NCI-H2107 treated with DMSO at 0.1 percent for 48 hours (cell line): ENCODE measurements around the gene SLMAP.
"Not testable (repeated sequence)": the region's sequence is repeated elsewhere in the genome, so short reads cannot be mapped to it uniquely, and the experiment has no call there.

Experiments
- DNase-seq: peaks from one replicate; lab custom pipeline; 2025; ENCODE audit not compliant: unreplicated experiment; lab: John Stamatoyannopoulos, UW

The SLMAP gene

GRCh38 chr3:57793737-57794187, 37.7 kb downstream of the SLMAP start:
- no peak for DNase-seq

- no peak for DNase-seq
These were observed 38.4 kb downstream of the SLMAP start for GRCh38 chr3:57794501-57794900.

DNA sequence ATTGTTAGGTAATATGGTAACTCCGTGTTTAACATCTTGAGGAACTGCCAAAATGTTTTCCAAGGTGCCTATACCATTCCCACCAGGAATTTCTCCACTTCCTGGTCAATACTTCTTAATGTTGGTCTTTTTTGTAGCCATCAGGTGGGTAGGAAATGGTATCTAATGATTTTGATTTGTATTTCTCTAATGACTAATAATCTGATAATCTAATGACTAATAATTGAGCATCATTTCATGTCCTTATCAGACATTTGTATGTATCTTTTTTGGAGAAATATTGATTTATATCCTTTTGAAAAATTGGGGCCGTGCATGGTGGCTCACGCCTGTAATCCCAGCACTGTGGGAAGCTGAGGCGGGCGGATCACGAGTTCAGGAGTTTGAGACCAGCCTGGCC, 38.8 kb downstream of the SLMAP start:
- no peak for DNase-seq

DNA sequence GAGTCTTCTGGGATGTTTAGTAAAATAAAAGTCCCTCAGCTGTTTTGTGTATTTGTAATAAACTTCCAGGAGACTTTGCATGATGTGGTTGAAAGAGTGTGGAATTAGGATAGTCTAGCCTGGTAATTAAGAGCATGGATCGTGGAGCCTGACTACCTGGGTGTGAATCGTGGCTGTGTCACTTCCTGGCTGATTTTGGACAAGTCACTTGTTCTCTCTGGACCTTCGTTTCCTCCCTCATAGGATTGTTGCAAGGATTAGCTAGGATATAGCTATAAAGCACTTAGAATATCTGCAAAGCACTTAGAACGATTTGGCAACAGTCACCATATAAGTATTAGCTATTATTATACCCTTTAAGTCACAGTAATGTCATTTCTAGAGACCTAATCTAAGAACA, 40.2 kb downstream of the SLMAP start:
- DNase-seq: no peak

DNA sequence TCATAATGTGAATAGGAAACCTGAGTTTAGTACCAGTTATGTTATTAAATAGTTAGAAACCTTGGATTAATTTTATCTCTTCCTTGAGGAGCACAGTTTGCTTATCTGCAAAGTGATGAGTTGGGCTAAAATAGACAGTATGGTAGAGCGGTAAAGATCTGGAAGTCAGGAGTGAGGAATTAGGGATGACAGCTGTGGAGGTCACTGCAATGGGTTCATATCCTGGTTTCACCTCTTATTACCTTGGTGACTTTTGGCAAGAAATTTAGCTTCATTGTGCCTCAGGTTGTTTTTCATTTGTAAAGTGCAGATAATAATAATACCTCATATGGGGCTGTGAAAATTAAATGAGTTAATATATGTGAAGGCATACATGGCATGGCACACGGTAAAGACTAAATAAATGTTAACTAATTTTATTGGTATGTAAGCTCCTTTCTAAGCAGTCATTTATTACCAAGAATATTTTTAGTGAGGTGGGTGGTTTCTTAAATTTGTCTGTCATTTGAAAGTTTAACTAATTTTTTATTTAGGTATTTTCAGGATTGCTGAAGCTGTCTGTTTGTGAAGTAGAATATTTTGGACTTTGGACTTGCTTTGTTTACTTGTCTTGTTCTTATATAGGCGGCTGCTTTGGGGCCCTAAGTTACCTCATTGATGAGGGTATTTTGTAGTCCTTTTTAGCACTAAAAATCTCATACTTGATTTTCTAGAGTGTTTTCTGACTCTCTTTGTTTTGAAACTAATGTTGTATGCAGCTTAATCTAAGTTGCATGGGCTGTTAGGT, 41.8 kb downstream of the SLMAP start:
- no peak for DNase-seq

DNA sequence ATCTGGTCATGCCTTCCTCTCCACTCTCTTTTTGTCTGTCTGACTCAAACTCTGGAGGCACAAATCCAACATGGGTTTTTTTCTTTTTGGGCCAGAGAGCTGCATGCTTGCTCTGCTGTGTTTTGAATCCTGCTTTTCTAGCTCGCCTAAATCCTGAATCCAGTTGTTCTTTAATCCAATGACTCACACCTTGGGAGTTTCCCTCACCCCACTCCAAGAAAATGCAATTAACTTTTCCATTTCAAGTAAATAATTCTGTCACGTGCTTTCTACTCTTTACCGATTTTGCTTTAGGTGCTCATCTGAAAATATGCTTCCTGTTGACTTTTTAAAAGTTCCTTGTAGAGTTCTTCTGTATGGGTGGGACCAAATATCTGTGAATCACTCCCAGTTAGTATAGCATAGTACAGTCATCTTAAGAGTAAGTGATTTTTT, 47.6 kb downstream of the SLMAP start:
- no peak for DNase-seq

- DNase-seq: no peak
These were observed 49.2 kb downstream of the SLMAP start for GRCh38 chr3:57805266-57805665.

DNA sequence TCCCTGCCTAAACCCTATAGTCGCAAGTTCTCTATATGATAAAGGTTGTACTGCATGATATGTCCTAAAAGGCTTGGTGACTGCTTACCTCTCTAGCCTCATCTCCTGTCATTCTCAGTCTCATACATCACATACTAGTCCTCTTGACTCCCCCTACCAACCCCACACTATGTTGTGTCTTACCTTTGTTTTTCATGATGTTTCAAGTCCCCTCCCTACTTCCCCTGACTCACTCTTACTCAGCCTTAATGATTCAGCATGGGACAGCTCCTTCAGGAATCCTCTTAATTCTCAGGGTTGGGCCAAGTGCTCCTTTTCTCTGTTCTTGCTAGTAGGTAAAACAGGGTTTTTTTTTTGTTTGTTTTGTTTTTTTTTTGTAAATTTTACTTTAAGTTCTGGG, 49.6 kb downstream of the SLMAP start:
- DNase-seq: no peak

DNA sequence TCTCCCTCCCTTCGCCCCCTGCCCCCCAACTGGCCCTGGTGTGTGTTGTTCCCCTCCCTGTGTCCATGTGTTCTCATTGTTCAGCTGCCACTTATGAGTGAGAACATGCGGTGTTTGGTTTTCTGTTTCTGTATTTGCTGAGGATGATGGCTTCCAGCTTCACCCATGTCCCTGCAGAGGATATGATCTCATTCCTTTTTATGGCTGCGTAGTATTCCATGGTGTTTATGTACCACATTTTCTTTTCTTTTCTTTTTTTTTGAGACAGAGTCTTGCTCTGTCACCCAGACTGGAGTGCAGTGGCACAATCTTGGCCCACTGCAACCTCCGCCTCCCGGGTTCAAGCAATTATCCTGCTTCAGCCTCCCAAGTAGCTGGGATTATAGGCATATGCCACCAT, 50.1 kb downstream of the SLMAP start:
- not testable (repeated sequence) for DNase-seq

DNA sequence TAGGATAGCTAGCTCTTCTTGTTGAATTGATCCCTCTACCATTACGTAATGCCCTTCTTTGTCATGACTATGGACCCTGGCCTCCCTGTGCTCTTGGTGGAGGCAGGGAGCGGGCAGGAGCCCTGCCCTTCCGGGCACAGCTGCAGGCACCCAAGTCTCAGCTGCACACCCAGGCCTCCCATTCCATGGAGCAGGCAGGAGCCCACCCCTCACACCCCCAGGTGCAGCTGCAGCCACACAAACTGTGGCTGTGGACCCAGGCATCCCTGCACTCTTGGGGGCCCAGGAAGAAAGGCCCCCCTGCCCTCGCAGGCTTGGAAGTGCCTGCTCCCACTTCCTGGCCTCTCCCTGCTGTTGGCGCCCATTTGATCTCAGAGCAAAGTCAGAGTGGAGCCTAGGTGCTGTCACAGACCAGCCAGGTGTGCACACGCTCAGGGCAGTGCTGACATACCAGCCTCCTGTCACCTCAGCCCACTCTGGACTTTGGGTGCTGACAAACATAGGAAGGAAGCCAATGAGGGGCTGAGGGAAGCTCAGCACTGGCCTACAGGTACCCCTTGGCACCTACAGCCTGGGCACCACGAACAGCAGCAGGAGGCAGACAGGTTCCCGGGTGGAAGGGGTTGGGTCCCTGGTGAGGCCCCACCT, 53.0 kb downstream of the SLMAP start:
- DNase-seq: no peak

DNA sequence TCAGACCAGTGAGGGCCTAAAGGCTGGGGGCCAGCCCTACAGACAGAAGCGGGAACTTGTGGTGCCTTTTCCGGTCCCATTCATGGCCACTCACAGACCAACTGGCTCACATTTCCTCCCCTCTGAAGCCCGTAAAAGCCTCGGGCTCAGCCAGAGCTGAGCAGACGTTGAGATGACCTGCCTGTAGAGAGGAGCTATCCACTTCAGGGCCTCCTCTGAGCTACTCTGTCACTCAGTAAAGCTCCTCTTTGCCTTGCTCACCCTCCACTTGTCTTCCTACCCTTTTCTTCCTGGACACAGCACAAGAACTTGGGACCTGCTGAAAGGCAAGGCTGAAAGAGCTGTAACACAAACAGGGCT, 53.5 kb downstream of the SLMAP start:
- no peak for DNase-seq

DNA sequence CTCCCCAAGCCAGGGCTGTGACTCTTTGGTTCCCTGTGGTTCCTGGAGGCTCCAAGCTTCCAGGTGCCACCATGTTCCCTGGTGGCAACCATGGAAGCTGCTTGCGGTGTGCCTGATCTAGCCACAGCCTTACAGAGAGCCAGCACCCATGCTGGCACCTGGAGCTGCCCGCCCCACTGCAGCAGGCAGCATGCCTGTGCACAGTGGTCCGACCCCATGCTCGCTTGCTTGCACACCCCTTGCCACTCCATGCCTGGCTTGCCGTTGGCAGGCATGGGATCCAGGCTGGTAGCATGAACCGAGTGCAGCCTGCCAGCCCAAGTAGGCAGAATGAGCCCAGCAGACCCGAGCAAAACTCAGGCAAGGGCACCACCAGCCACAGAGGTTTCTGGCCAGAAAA, 53.9 kb downstream of the SLMAP start:
- DNase-seq: no peak

DNA sequence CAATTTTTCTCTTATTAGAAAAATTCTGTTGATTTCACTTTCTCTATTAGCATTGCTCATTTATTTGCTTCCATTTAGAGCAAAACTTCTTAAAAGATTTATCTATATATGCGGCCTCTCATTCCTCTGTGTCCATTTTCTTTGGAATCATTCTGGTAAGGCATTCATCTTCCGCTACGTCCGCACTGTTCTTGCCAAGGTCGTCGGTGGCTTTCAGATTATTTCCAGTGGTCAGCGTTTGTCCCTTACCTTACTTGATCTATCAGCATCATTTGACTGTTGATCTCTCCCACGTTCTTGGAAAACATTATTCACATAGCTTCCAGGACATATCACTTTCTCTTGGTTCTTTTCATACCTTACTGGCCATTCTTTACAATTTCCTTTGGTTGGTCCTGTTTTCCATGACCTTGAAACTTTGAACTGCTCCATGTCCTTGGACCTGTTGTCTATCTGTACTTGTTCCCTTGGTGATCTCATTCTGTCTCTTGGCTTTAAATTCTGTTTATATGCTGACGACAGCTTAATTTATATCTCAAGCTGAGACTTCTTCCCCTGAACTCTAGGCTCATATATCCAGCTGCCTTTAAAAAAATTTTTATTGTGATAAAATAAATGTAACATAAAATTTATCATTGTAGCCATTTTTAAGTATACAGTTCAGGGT, 54.5 kb downstream of the SLMAP start:
- DNase-seq: no peak

- DNase-seq: no peak
These were observed 58.9 kb downstream of the SLMAP start for GRCh38 chr3:57815036-57815435.

DNA sequence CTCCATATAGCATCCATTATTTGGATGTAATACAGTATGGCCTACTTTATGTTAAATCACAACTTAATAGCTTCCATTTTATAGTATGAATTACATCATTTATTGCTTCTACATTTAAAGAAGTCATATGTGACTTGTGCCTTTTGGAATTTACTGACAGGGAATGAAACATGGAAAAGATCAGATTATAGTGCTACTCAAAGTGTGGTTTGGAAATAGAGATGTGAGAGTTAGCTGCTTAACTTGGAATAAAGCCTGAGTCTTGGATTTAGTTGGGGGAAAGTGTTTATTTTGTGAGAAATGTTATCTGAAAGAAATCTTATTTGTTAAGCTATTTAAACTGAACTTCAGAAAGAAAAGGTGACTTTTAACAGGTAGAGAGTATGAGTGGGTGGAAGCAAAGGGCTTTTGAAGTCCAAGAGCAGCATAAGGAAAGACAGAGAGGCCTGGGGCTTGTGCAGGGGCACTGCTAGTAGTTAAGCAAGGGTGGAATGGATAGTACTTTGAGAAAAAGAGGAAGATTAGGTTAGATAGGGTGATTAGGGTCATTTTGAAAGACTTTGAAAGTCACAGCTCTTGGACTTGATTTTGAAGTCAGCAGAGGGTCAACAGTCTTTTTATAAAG, 60.5 kb downstream of the SLMAP start:
- DNase-seq: no peak

DNA sequence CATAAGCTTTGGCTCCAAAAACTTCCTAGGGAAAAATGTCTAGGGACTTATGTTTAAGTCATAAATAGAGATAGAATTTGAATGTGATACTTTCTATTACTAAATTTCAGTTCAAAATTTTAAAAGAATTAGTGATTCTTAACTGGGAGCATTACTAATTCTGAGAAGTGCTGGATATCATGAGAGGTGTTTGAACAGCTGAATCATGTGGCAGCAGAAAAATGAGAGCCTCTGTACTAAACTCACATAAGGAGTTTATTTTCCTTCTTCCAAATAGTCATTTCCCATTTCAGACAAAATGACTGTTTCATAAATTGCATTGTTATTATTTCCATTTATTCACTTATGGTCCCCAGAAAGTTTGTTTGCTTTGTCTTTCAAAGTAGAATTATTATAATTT, 62.7 kb downstream of the SLMAP start:
- DNase-seq: no peak

GRCh38 chr3:57820479-57820878, 64.4 kb downstream of the SLMAP start:
- no peak for DNase-seq

DNA sequence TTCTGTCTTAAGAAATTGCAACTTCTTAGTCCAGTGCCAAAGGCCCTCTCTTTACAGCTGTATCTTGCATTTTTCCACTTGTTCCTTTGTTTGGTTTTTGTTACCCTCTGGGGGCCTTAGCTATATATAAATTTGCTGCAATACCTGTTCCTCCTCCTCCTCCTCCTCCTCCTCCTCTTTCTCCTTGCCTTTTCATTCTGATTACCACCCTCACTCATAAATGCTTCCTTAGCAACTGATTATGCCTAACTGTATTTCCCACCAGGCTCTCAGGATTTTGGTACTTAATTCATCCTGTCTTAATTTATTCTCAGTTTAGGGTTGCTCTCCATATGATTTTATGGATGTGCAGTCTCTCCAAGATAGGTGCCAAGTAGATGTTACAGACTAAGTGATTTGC, 65.7 kb downstream of the SLMAP start:
- no peak for DNase-seq

- no peak for DNase-seq
These were observed 66.6 kb downstream of the SLMAP start for GRCh38 chr3:57822686-57823085.

DNA sequence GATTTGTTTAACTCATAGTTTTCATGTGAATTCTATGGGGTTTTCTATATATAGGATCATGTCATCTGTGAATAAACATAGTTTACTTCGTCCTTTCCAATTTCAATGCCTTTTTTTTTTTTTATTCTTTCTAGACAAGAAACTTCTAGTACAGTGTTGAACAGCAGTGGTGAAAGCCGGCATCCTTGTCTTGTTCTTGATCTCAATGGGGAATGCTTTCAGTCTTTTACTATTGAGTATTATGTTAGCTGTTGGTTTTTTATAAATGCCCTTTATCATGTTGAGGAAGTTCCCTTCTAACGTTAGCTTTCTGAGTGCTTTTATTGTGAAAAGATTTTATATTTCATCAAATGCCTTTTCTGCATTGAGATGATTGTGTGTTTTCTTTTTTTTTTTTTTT, 69.0 kb downstream of the SLMAP start:
- DNase-seq: no peak

DNA sequence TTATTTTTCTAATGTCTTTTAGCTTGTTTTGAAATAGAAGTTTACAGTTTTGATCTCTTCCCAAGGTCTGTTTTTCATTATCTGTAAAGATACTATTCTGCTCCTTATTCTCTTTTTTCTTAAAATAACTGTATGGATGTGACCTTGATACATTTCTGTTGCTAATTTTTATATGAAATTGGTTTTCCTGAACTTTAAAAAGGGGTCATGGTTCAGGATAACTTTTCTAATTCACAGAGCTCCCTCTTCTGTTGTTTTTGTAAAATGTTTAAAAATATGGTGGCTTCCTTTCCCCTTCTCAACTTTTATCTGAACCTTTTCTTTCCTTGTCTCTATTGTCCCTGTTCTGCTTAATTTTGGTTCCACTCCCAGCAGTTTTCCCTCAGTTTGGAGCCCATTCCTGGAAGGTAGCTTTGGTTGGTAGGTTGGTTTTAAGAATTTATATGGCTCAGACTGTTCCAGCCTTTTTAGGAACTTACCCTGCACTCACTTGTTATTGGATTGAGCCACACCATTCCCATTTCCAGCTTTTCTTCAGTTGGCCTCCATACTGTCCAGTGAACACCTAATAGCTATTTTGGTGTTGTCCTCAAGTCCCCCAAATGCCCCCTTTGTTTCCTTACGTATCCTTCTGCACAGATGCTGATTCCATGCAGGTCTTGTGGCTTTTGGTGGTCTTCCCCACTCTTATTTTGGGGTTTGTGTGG, 70.3 kb downstream of the SLMAP start:
- no peak for DNase-seq
